HG03108 (cell line): ENCODE data around the gene PIK3C3.
"Not testable (repeated sequence)": the region's sequence is repeated elsewhere in the genome, so short reads cannot be mapped to it uniquely, and the experiment has no call there.

Source experiments
- ATAC-seq: cut with Tn5 transposase; IDR thresholded peaks from one replicate; pipeline ENCODE4 v1.9.1; 2021; ENCODE audit warnings: moderate library complexity; ENCODE audit not compliant: unreplicated experiment

The PIK3C3 gene

DNA sequence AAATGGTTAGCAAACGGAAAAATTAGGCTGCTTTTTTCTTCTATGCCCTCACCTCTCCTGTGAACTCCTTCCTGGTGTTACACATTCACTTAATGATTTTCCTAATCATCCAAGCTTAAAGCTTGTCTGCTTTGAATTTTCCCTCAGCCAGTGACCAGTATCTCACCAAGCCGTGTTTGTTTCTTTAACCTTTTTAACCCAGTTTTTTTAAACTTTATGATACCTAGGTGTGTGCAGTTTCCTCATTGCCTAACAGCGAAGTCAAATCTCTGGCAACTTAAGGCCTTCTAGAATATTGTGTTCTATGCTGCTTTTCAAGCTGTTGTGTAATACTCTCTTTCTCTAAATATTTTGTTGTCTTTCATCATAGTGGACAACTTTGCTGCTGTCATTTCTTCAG, 113.0 kb downstream of the PIK3C3 start:
- no peak for ATAC-seq

DNA sequence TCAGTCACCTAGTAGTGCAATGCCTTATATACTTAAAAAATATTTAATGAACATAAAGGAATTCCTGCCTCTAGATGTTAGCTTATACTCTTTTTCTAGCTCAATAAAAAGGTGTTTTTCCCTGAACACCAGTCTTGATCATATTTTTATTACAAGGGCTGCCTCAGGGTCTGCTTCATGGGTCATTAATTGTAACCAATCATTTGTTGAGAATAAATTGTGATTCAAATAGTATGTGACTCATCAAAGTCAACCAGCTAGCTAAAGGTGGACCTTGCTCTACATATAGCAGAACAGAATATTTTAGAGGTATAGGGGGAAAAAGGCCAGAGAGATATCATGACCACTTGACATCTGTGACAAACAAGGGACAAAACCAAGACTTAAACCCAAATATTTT, 114.0 kb downstream of the PIK3C3 start:
- no peak for ATAC-seq

DNA sequence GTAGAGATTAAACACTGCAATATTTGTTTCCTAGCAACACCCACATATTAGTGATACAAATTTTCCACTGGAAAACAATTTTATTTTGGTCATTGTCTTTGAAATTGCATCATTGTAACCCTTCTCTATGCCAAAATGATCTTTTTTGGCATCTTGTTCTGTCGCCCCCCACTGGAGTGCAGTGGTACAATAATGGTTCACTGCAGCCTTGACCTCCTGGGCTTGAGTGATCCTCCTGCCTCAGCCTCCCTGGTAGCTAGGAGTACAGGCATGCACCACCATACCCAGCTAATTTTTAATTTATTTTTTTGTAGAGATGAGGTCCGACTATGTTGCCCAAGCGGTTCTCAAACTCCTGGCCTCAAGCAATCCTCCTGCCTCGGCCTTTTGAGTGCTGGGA, 117.4 kb downstream of the PIK3C3 start:
- no peak for ATAC-seq

DNA sequence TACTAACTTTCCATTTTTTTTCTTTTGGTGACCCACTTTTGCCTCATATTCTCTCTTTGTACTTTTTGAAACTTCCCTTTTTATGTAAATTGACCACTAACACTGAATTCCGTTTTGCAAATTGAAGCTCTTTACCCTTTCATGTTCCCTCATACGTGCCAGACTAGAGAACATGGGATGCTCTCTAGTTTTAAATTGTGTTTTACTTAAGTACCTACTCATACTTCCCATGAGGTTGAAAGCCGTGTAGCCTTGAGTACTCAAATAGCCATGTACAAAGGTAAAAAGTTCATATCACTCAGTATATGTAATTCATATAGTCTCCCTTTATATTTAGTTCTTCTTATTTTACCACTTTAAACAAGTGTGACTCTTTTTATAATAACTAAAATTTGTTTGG, 119.7 kb downstream of the PIK3C3 start:
- no peak for ATAC-seq

DNA sequence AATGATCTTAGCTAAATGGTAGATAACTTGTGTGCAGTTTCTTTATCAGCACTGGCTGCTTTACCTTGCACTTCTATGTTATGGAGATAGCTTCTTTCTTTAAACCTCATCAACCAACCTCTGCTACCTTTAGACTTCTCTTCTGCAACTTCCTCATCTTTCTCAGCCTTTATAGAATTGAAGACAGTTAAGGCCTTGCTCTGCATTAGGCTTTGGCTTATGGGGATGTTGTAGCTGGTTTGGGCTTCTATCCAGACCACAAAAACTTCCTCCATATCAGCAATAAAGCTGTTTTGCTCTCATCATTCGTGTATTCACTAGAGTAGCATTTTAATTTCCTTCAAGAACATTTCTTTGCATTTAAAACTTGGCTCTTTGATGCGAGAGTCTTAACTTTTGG, 123.7 kb downstream of the PIK3C3 start:
- ATAC-seq = no peak

DNA sequence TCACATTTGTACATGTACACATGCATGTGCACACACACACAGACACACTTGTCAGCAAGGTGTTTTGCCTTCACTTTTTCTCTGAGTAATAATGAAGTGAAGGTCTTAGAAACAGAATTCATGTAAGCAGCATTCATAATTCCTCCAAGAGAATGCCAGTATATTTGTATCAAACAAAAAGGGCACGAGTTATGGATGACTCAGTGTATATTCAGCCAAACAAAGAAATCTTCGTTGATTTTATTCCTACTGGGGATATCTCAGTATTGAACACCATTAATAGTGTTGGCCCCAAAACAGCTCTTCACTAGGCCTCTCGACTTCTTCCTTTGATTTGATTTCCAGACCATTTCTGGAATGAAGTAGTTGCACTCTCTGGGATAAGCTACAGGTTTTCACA, 125.3 kb downstream of the PIK3C3 start:
- ATAC-seq = no peak

DNA sequence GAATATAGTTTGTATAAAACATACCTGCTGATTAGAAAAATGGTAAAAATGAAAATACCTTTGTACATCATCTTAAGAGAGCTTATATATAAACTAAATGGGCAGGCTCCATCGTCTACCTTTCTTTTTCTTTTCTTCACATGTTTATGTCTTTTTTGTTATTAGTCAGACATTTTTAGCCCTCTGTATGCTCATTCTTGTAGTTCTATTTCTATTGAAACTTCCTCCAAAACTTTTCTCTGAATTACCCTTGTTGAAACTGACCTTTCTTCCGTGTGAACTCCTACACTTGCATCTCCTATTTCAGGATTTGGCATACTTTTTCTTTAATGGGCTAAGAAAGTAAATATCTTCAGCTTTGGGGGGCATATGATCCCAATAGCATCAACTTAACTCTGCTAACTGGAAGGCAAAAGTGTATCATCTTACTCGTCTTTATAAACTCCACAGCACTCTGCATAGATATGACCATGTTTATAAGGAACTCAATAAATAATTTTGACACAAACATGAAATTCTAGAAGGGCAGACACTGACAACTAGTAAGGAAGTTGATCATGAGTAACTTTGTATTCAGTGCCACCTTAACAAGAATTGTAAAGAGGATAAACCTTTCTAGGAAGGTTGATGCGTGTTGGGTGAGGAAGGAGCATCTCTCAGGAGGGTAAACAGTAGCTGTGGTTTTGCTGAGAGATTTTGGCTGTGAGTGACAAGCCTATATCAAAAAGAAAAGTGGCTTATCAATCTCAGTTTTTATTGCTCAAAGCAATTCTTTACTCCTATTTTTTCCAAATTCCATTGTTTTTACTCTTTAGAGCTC, 127.6 kb downstream of the PIK3C3 start:
- no peak for ATAC-seq

DNA sequence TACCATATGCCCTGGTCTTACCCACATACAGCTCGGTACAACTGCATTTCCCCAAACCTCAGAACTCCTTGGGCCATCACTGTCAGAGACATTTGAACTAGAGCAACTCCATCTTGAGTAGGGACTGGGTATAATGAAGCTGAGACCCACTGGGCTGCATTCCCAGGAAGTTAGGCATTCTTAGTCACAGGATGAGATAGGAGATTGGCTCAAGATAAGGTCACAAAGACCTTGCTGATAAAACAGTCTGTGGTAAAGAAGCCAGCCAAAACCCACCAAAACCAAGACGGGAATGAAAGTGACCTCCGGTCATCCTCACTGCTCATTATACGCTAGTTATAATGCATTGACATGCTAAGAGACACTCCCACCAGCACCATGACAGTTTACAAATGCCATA, 131.3 kb downstream of the PIK3C3 start:
- ATAC-seq = no peak

DNA sequence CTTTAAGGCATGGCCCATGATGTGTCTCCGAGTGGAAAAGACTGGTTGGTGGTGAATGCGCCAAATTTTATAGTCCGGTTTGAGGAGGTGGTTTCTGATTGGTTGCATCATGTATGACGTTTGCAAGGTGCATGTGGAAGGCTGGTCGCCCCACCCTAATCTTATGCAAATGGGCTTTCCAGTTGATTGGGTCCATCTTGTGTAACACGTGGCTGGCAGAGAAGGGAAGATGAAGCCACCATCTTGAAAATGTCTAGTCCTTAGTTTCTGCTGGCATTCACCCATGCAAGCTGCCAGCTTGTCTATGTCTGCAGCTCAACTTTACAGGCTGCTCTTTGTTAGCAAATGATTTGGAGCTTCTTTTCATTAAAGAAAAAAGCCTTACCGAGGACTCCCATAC, 132.2 kb downstream of the PIK3C3 start:
- no peak for ATAC-seq

DNA sequence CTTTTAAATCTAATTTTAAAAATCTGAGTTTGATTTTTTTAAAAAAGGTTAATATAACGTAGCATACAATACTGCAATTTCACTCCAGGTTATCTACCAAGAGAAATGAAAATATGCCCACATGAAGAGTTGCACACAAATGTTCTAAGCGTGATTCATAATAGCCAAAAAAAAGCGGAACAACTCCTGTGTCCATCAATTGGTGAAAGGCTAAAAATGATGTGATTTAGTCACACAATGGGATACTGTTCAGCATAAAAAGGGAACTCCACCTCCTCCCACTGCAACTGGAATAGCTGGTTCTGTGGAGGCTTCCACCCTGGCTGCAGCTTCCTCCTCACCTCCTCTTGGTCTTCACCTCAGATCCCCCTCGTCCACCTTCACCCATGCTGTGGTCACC, 132.8 kb downstream of the PIK3C3 start:
- no peak for ATAC-seq

DNA sequence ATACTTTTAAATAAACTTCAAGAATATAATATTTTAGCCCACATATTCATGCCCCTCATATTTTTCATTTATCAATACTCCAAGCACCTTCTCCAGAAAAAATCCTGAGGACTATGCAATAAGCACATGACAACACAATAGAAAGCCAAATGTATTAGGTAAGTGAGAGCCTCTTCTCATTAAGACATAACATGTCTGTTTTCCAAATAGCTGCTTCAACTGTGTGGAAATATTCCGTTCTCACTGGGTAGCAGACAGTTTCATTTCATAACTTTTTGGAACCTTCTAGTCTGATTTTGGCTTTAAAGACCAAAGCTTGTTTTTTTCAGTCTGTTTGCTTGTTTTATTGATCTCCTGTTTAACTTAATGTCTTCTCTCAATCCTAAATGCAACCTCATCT, 137.8 kb downstream of the PIK3C3 start:
- ATAC-seq = no peak

DNA sequence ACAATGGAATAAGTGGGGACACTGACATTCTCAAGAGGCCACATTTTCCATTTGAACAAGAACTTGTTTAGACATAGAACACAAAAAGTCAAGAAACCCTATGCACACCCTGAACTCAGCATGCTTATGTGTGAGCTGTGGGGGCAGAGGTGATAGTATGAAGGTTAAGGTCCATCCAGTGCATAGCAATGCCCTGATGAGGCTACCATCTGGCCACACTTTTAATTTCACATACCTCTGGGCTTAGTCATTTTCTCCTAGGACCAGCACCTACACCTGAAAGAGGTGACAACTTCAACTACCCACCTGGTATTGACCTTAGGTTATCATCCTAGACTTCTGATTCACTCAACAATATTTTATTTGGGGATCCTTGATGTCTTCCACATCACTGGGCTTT, 139.8 kb downstream of the PIK3C3 start:
- no peak for ATAC-seq

DNA sequence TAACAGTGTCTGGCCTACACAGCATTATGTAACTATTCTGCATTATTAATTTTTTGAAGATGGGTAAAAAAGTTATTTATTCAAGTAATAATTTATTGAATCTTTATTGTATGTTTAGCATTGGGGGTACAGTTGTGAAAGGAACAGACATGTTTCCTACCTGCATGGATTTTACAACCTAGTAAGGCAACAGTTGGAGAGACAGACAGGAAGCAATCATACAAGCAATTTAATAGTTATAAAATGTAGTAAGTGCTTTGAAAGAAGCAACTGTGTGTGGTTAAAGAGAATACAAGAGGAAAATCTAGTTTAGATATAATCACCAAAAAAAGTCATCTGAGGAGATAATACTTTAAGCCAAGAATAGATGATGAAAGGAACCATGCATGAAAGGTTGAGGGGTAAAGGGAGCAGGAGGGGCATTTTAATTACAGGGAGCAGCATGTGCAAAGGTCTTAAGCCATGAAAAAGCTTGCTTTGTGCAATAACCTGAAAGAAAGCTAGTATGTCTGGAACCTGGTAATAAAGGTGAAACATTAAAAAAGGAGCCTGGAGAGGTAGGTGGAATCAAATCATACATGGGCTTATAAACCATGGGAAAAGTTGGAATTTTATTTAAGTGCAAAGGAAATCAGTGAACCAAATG, 140.8 kb downstream of the PIK3C3 start:
- no peak for ATAC-seq

DNA sequence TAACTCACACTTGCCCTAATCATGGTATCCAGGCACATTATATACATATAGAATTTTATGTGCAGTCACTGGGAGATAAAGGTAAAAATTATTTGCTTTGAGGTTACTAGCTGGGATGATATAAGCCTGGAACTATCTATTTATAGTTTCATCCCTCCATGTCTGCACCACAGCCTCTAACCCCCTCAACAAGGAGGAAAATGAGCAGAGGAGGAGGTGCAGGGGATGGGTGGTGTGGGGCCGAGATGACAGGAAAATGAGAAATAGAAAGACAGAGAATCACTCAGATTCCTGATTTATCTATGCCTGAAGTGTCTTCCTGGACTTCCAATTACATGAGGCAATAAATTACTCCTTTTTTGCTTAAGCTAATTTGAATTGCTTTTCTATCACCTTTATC, 145.2 kb downstream of the PIK3C3 start:
- no peak for ATAC-seq

DNA sequence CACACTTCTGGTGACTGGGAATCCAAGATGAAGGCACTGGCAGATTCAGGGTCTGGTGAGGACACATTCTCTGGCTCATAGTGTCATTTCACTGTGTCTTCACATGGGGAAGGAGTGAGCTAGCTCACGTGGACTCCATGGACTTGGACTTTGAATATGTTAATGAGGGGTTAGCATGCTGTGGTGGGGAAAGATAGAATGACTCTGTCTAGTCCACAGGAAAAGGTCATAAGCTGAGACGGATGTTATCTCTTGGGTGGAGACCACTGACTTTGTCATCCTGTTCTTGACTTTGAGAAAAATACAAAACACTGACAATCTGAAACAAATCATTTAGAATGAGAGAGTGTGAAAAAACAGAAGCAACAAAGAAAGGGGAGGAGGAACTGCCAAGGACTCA, 145.9 kb downstream of the PIK3C3 start:
- no peak for ATAC-seq

DNA sequence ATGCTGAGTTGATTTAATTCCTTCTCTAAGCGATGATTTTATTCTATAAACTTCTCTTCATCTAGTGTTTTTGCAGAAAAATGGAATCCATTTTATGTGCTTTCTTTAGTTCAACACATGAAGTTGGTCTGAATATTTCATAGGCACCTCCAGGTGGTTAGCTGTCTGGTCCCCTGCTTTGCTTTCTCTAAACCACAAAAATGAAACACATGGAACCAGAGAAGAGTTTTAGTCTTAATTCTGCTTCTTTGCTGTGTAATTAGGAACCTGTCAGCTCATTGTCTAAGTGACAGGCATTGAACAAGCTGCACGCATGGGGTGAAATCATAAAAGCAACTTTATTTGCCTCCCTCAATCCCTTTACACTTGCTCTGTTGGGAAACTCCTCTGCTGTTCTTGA, 150.4 kb downstream of the PIK3C3 start:
- ATAC-seq = no peak

DNA sequence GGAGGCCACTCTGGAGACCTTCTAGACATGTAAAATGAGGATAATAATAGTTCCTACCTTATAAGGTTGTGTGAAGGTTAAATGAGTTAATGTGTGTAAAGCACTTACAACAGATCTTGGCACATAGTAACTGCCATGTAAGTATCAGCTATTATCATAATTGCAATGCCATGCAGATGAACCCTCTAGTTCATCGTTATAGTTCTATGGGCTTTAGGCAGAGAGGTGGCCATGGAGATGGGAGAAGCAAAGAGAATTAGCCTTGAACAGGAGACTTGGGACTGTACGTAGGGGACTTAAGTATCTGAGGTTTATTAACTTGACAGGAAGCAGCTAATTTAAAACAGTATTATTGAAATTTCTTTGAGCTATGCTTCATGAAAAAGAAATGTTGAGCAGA, 151.8 kb downstream of the PIK3C3 start:
- ATAC-seq = no peak

DNA sequence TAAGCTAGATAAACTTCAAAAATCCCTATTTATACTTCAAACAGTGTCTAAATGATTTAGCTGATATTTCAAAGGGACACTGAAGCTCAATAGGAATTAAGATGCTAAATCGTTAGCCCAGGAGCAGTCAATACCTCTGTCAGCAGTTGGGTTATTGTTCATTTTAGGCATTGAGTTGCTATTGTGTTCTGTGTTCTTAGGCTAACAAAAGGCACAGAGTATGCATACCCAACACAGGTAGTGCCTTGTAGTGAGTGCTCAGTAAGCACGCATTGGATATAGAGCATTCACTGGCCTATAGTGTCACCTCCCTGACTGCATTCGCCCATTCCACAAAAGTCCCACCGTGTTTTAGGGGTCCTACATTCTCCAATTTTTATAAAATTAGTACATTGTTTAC, 152.3 kb downstream of the PIK3C3 start:
- ATAC-seq = no peak

DNA sequence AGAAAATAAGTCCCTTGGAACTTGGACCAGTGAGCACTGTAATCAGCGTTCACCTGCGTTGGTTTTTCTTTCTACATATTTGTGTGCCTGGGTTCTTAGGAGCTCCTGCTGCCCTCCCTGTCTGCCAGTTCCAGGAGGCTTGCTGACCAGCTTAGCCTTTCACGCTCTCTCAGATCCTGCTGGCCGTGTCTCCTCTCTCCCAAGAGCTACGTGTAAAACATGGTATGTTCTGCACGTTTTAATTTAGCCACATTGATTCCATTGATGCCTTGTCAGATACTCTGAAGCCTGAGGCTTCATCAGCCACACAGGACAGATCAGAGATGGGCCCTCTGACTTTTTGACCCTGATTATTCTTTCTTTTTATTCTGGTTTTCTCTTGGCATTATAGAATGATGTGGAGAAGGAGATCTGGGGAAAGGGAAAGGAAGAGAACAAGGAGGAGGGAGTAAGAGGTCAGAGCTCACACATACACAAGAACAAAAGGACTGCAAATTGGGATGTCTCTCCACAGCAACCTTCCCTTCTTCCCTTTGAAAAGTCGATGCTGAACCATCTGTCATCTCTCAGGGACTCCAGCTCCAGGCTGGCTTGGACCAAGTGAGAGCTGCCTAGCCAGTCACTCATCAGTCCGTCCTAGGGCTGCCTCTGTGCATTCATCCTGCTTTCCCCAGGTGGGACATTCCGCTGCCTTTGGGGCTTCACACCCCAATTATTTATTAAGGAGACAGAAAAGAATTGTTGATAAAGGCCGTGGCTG, 152.8 kb downstream of the PIK3C3 start:
- no peak for ATAC-seq

DNA sequence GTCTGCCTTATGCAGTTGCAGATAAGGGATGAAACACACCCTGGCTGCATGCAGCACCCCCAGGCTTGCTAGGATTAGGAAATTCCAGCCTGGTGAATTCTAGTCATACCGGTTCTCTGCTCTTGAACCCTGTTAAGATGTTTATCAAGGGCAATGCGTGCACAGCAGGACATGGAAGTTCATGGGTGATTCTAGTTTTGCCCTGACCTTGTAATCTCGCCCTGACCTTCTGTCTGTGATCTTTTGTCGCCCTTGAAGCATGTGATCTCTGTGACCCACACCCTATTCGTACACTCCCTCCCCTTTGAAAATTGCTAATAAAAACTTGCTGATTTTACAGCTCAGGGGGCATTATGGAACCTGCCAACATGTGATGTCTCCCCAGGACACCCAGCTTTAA, 157.1 kb downstream of the PIK3C3 start:
- ATAC-seq = not testable (repeated sequence)

DNA sequence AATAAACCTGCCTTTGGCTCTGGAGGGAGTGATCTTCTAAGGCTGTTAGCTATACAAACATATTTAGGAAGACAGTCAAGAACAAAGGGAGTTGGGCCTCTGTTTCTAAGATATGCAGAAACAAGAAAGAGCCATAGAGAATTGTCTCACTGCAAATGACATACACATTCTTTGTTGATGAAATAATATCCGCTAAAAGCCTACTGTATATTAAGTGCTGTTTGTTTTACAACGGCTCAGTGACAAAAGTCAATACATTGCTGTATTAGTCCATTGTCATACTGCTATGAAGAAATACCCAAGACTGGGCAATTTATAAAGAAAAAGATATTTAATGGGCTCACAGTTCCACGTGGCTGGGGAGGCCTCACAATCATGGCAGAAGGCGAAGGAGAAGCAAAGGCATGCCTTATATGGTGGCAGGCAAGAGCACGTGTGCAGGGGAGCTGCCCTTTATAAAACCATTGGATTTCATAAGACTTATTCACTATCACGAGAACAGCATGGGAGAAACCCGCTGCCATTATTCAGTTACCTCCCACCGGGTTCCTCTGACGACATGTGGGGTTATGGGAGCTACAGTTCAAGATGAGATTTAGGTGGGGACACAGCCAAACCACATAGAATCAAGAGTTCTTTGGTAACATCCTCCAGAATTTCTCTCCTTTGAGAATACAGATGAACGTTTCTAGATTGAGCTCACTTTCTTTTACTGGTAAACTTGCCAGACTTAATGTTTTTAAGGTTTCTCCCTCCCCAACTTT, 157.8 kb downstream of the PIK3C3 start:
- ATAC-seq = no peak
